Hippocampal formation (tissue), 2 donors: Measurements from ENCODE around the gene CRACDL.

ENCODE experiments used
- DNase-seq, 2 donors: peaks; one replicate each; lab custom pipeline; 2025; lab: John Stamatoyannopoulos, UW

The CRACDL gene

DNA sequence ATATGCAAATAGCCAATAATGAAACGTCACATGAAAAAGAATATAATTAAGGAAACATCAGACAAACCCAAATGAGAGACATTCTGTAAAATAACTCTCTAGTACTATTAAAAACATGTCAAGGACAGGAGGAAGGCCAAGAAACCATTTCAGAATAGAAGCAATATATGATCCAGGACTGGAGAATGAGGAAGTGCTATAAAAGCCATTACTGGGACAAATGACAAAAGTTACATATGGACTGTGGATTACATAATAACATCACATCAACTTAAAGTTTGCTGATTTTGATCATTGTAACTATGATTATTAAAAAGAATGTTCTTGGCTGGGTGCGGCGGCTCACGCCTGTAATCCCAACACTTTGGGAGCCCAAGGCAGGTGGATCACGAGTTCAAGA, 81.3 kb downstream of the CRACDL start:
- DNase-seq = no peak

DNA sequence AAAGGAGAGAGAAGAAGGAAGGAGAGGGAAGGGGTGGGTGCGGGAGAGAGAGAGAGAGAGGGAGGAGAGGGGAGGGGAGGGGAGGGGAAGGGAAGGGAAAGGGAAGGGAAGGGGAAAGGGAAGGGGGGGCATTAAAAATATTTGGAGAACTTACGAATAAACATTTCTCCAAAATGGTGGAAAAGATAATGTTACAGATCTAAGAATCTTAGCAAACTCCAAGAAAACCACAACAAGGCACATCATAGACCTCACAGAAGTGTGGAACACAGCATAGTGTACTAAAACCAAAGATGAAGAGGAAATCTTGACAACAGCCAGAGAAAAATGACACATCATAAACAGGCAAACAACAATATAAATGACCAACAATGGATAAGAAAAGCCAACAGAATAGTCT, 83.1 kb downstream of the CRACDL start:
- DNase-seq = no peak

DNA sequence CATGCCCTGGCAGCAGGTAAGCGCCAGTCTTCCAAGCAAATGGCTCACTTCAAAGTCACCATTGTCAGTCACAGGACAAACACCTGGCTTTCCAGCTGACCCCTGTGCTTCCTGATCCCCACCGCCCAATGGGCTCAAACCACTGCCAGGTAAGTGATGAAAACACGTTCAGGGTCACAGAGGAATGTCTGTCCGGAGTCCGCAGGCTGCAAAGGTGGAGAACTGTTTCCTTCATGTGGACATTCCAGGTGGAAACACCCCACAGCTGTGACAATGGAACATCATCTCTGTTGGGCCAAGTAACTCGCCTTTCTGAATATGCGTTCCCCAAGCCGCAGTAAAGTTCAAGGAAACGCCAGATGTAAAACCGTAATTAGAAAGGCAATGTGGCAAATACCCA, 86.0 kb downstream of the CRACDL start:
- DNase-seq = no peak

DNA sequence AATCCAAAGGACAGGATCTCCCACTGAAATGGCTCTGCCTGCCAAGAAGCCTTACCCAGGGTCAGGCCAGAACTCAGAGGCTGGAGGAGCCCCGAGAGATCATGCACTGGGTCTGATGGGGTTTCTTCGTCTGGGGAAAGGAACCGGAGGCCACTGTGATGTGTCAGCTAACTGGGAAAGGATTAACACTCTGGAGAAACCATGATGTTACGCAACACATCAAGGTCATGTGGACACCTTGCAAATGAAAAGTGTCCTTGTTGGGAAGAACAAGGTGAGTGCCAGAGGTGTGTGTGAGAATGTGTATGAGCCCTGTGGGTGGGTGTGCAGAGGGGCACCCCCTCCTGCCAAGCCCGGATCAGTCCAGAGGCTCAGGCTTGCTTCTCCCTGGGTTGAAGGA, 86.9 kb downstream of the CRACDL start:
- no peak for DNase-seq

DNA sequence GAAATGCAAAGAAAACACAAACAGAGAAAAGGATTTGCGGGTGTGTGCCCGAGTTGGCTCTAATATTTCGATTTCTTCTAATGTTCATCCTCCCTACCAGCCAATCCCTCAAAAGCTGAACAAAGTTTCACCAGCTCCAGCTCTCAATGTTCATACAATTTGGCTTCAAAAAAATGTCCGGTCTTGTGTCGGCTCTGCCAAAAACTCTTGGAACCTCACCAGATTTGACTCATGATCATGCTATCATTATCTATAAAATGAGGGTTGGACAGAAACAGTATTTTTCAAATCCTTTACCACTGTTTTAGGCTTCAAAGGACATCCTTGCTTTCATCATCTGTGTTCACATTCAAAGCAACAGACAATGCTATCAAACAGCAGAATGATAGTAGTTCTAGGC, 88.2 kb downstream of the CRACDL start:
- no peak for DNase-seq

DNA sequence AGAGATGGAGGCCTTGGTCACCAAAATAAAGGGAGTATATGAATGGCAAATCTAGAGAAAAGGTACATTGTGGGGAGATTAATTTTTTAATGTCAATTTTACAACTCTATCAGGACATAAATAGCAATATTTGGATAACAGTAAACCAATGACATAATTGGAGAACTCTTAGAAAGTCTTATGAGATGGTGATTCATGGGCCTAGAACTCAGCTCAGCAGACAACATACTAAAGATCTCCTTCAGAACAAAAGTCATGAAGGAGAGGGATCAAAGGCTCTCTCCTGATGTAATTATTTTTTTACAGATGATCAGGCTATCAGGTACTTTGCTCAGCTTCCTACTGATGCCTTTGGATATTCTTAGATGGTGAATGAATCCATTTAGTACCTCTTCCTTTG, 90.0 kb downstream of the CRACDL start:
- DNase-seq = no peak

DNA sequence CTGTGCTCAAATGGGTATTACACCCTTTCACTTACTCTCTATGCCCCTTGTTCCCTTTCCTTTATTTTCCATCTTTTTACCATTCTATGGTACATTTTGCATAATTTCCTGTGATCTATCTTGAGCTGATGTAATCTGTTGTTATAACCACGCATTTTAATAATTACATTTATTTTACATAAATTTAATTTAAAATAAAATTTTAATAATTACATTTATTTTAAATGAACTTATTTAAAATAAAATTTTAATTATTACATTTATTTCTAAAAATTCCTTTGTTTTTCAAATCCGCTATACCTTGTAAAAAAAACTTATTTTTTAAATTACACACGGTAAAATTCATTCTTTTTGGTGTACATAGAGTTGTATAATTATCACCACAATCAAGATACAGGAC, 93.9 kb downstream of the CRACDL start:
- DNase-seq = no peak

DNA sequence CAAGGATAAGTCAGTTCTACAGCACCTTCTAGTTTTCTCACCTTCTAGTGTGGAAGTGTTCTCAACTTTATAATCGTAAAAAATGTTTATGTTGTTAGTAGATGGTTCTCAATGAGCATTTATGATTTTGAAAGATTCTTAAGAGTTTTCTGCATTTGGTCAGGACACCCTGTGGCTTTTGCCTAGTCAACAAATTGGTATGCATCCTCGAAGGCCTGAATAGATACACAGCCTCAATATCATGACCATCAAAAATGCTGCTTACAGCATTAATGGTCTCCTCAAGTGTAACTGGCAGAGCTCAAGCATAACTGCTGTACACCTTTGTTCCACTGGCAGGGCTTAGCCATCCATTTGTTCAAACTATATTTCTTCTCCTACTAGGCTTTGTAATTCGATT, 96.7 kb downstream of the CRACDL start:
- no peak for DNase-seq

DNA sequence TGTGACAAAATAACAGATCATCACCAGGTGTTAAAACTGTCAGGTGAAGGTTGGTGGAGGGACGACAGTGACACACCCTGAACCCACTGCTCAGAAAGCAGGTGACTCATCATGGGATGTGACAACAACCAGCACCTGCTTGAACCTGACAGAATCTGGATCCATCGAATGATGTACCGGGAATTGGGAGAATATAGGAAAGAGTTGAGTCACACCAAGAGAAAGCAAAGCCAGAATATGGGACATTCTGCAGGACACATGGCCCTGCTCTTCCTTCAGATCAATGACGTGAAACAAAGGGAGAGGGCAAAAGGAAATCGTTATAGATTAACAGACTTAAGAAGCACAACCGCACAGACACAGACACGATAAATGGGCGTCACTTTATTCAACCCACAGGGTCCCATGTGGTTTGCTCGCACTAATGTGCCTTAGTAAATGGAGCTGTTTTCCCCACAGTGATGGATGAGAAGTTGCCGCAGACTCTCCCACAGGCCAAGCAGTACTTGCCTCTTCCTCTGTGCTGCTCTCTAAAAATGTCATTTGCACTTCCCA, 100.1 kb downstream of the CRACDL start:
- no peak for DNase-seq

DNA sequence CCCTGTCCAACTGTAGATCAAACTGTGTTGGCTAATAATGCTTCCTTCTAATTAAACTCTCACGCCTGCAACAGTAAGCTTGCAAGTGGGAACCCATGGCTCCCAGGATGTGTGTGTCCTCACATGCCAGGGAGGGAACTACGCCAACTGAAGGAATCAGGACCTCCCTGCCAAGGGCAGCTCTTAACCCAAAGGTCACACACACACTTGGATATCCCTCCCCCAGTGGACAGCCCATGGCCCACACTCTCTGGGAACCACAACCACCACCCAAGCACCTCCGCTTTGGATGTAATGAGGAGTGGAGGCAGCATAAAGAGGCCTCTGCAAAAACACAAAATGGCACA, 102.1 kb downstream of the CRACDL start:
- DNase-seq = no peak

DNA sequence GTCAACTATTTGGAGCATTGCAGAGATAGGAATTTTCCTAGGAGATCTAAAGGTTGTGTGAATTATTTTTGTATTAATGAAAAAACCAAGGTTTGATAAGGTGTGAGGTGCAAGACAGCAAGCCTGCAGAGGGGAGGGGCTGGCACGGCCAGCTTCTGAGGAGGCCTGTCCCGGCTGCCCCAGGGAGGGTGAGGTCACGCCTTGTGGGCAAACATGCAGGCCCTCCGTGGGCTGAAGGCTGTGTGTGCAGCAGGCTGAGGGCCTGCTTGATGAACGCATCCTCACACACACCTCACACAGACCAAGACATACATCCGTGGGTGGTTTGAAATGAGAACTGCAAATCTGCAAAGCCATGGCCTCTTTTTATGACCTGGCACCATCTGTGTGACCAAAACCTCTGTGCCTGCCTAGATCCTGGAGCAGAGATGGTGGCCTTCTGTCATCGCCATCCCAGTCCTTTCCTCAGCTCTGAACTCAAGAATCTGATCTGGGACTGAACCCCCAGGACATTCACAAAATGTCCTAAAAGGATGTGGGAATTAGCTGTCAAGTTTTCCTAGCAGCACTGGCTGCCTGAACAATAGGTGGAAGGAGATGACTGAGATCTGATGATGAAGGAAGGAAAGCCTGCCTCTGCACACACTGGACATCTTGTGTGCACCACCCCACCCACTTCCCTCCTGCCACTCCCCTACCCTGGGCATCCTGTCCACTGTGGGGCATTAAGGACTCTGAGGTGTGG, 102.7 kb downstream of the CRACDL start:
- no peak for DNase-seq

DNA sequence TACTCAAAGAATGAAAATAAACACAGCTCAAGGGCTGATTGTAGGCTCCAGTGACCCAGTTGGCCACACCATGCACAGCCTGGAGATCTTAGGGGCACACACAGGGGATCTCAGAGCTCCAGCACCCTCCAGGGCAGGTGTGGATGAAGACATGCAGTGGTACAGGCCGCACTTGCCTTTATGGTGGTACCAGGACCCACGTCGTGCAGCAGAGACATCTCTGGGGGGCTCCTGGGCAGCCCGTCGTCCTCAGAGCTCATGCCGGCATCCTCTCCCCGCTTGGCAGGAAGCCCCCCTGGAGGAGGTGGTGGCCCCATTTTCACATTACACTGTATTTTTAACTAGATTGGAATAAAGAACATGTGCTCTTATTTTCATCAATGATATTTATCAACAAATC, 103.9 kb downstream of the CRACDL start:
- DNase-seq = no peak

DNA sequence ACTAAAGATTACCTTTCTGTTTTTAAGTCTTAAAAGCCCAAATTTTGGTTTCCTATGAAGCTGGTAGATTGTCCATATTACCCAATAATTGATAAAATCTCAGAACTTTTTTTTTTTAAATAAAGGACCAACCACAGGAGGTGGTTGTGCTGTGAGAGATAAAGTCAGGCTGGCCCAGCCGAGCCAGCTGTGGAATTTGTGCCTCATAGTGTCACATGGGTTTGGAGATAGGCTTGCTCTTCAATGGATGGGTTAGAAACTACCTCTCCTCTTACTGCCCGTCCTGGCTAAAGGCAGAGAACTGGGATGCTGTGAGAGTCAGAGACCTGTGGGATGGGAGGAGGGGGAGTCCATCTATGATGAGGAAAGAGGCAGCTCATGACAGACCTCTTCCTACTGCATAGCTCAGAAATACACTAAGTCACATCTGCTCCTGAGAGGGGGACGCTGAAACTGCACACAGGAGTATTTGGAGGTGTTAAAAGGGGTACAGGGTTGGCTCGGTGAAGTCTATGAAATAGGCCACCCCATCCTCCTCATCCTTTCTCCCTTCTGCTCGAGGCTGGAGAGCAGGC, 105.4 kb downstream of the CRACDL start:
- DNase-seq = no peak

DNA sequence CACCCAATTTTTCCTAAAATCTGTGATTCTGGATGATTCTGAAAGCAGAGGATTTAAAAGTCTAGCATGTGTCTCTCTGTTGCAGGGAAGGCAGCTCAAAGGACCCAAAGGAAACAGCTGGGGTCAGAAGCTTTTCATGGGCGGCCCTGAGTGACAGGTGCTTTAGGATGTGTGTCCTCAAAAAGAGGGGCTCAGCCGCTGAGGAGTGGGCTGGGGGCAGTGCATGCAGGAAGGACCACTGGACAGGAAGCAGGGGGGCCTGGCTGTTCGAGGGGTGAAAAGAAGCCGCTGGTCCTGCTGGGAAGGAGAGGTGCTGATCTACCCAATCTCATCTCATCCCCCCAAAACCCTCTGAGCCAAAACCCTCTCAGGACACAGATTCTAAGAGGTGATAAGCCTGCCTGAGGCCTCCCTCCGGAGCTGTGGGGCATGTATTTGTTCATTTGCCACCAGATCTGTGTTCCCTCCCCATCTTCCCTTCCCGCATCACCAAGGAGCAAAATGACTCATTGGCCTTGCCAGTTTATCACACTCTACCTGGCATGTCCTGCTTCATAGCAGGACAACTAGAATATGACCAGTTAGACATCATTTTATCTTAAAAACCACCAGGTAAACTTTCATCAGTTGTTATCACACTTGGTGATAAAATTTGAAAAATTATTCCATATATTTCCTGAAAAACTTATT, 106.3 kb downstream of the CRACDL start:
- no peak for DNase-seq

DNA sequence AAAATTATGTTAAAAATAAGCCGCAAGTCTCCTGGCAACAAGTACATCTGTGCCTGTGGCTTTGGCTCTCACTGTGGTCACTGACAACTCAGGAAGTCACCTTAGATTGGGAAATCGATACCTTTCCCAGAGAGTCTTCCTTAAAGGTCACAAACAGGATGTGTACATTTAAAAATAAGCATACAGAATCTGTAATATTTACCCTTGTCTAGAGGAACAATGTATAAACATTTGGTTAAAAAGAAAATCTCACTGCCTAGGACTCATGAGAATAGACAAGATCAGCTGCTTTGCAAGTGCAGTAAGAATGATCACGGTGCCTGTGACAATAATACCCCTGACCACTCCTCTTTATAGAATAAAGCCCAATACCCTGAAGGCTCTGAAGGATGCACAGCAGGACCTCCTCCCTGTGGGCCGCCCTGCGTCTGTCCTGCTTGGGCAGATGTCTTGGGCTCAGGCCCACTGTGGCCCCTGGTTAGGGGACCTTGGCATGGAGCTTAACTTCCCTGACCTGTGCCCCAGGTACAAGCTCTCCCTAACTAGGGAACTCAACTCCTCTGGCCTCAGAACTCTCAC, 107.1 kb downstream of the CRACDL start:
- no peak for DNase-seq

DNA sequence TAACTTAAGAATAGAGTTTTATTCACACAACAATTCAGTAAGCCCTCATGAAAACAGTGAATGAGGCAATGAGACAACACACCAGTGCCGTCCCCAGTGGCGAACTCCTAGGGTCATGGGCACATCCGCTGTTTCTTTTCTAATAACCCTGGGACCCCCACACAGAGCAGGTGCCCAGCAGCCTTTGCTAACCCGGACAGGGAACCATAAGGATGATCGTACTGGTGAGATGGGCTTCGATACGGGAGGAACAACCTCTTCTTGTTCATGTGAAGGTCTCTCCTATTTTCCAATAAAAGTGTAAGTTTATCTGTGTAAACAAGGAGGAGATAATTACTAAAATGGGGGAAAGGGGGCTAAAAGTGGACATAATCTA, 107.7 kb downstream of the CRACDL start:
- DNase-seq = no peak

DNA sequence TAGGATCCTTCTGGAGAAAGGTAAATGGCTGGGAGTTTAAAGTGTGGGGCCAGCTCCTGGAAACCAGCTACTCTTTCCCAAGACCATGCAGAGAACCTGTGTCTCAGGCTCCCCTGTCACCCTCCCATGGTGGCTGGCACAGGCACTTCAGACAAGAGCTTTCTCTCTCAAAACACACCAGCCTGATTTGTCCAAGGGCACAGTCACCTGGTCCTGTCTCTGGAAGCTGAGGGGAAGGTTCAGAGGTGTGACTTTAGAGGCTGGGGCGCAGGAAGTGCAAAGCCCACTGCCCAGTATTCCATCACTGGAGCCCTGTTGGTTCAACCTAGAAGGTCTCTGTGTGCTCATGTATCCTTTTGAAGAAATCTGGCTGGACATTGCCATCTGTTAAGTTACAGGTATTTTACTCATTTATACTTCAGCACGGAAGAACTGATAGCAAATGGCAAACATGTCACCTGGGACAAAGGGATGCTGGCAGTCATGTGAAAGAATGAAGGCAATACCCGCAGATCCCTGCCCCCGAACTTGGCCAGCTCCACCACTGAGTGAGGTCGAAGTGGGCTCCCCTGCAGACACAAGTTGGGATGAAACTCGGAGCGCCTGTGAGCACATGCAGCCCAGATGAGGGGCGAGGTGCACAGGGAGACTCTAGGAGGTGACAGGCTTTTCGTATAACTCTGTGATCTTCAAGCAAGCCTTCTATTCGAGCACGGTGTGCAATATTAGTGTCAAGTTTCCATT, 108.2 kb downstream of the CRACDL start:
- DNase-seq = no peak

DNA sequence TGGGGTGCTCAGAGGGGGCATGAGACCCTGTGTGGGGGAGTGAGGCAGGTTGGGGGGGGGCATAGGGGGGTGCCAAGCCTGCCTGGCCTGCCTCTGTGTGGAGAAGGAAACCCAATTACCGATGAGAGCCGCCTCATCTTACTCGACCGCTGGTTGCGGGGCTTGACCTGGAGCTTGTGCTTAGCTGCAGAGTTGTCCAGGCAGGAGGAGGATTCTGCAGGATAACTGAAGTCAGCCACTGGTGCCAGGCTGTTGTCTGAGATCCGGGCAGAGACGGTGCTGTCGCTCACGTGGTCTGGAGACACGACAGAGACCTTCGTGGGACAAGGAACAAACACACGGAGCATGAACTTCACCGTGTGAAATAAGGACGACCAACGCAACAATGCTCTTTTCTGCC, 109.2 kb downstream of the CRACDL start:
- no peak for DNase-seq

DNA sequence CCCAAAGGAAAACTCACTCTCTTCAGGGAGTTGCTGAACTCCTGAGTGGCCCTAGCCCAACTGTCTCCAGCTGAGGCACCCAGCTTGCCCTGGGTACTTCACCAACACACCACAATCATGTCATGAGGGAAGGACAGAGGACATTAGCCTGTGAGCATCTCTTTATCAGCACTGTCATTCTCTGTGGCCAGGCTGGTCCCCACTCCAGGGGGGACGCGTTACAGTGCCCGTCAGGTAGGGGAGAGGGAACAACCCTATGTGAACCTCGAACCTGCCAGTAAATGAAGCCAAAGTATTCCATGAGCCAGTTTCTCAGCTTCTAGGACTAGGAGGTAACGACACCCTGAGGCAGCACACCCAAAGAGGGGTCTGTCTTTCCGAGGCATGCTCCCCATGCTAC, 110.2 kb downstream of the CRACDL start:
- DNase-seq = no peak

DNA sequence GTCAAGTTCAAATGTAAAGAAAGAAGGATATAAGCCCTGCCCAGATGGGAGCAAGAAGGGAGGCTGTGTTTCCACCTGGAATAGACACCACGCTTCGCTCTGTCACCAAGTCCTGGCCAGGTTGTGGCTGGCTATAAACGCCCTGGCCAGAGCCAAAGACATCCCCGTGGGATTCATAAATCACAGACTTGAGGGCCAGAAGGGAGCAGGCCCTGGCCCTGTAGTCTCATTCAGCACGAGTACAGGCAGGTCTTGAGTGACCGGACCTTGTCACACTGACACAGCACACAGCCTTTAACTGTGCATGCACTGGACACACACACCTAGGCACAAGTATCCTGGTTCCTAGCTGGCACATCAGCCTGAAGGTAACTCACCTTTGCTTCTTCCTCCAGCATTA, 110.6 kb downstream of the CRACDL start:
- DNase-seq = no peak

DNA sequence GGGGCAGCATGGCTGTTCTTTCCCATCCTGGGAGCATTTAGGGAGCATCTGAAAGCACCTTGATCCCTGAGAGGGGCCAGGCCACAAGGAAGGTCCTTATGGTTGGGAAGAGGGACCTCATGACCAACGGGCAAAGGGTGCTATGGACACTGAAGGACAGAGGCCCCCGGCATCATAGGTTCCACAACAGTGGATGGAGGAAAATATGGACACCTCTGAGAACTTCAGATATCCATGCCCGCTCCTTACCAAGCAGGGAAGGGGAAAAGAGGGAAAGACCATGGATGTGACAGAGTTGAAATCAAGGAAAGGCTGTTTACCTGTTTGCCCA, 111.0 kb downstream of the CRACDL start:
- DNase-seq = no peak

DNA sequence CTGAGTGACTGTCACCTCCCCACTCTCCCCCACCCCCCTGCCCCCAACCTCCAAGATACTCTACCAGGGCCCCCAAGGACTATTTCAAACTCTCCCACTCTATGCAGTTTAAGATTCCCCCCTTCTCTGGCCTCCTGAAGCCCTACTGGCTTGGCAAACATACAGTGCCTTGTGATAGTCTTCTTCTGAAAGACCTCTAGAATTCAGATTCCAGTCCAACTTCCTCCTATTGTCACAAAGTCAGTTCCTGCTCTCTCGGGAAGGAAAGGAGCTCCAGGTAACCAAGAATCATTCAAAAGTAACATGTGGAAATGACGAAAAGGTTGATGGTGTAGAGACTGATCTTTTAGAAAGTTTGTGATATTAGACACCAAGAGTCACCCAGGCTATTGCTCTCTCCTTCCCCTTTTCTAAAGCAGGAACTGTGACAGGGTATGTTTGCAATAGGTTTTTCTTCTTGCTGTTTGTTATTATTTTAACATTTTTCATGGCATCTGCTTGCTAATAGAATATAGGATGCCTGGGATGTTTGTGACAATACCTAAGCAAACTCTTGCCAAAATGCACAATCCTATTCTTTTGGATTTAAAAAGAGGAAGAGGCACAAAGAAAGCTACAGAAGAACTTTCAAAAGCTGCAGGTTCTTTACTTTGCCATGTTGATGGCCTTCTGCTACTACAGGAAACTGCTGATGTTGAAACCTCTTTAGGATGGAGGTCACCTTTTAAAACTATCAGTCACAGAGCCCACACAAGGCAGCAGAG, 111.6 kb downstream of the CRACDL start:
- no peak for DNase-seq
